MM.1S (cell line): ENCODE measurements around the gene ADGRG2.

Source experiments
- DNase-seq: peaks from one replicate; pipeline ENCODE4 v3.0.0-alpha.2; 2015
- H2AFZ ChIP-seq: fragments of 300-600 bp; sonication (generic); 2 replicates; pipeline ENCODE4 v1.6.0; 2016; ENCODE audit warnings: antibody characterized with exemption, low read length
- H3F3A ChIP-seq: fragments of 300-600 bp; sonication (generic); 2 replicates; pipeline ENCODE4 v1.6.1; 2016; ENCODE audit warnings: mild to moderate bottlenecking, antibody characterized with exemption, low read length, moderate library complexity, mixed read lengths; ENCODE audit not compliant: insufficient read depth
- H3K27ac ChIP-seq: fragments of 300-600 bp; sonication (generic); 2 replicates; pipeline ENCODE4 v1.5.1; 2016; ENCODE audit warnings: mild to moderate bottlenecking, low read length
- H3K27me3 ChIP-seq: fragments of 300-600 bp; sonication (generic); replicated peaks from 2 replicates; pipeline ENCODE4 v1.6.0; 2016; ENCODE audit warnings: low read length; ENCODE audit not compliant: insufficient read depth
- H3K36me3 ChIP-seq: fragments of 300-600 bp; sonication (generic); replicated peaks from 2 replicates; pipeline ENCODE4 v1.6.1; 2016; ENCODE audit warnings: mild to moderate bottlenecking, low read length, mixed read lengths; ENCODE audit not compliant: insufficient read depth
- H3K4me1 ChIP-seq: fragments of 300-600 bp; sonication (generic); 2 replicates; pipeline ENCODE4 v1.6.1; 2016; ENCODE audit warnings: low read length, mixed read lengths
- H3K4me2 ChIP-seq: fragments of 300-600 bp; sonication (generic); 2 replicates; pipeline ENCODE4 v1.6.0; 2016; ENCODE audit warnings: low read depth, low read length
- H3K4me3 ChIP-seq: fragments of 300-600 bp; sonication (generic); 2 replicates; pipeline ENCODE4 v1.5.1; 2016; ENCODE audit warnings: low read length, mixed read lengths
- H3K79me2 ChIP-seq: fragments of 300-600 bp; sonication (generic); 2 replicates; pipeline ENCODE4 v1.6.1; 2016; ENCODE audit warnings: mixed run types, low read length, mixed read lengths
- H3K9ac ChIP-seq: fragments of 300-600 bp; sonication (generic); 2 replicates; pipeline ENCODE4 v1.6.1; 2016; ENCODE audit warnings: low read length, mixed read lengths
- H3K9me2 ChIP-seq: fragments of 300-600 bp; sonication (generic); replicated peaks from 2 replicates; pipeline ENCODE4 v1.6.1; 2016; ENCODE audit warnings: mild to moderate bottlenecking, low read length, mixed read lengths; ENCODE audit not compliant: insufficient read depth
- H3K9me3 ChIP-seq: fragments of 300-600 bp; sonication (generic); replicated peaks from 2 replicates; pipeline ENCODE4 v1.6.1; 2016; ENCODE audit warnings: mild to moderate bottlenecking, low read length, mixed read lengths; ENCODE audit not compliant: insufficient read depth
- H4K20me1 ChIP-seq: fragments of 300-600 bp; sonication (generic); 2 replicates; pipeline ENCODE4 v1.6.1; 2016; ENCODE audit warnings: mild to moderate bottlenecking, low read length, moderate library complexity, mixed read lengths; ENCODE audit not compliant: insufficient read depth
- CTCF ChIP-seq: fragments of 300-600 bp; sonication (generic); IDR thresholded peaks from 2 replicates; pipeline ENCODE4 v1.5.1; 2016; ENCODE audit warnings: antibody characterized with exemption, low read length, mixed read lengths
- EZH2 ChIP-seq: fragments of 300-600 bp; sonication (generic); optimal IDR thresholded peaks from 2 replicates; pipeline ENCODE3; 2017; ENCODE audit warnings: low read depth, mild to moderate bottlenecking, antibody characterized with exemption, low read length, mixed read lengths
- EZH2phosphoT487 ChIP-seq: fragments of 300-600 bp; sonication (generic); IDR thresholded peaks from 2 replicates; pipeline ENCODE4 v1.6.1; 2018; ENCODE audit warnings: antibody characterized with exemption, low read length

Gene ADGRG2

GRCh38 chrX:18962329-18962728 lies 159.9 kb downstream of the ADGRG2 start:
- Histone ChIP-seq H3K4me2 (no peak overlapping the region), H3K36me3 (no peaks in the 10 kb centered on the region), H3K27me3 (no peaks in the 10 kb centered on the region), H3K4me3 (no peak overlapping the region), H3F3A (no peaks in the 10 kb centered on the region), H3K79me2 (no peaks in the 10 kb centered on the region), H3K4me1 (no peaks in the 10 kb centered on the region), H4K20me1 (no peaks in the 10 kb centered on the region), H3K9ac (no peak overlapping the region), H2AFZ (no peak overlapping the region), H3K9me2 (no peaks in the 10 kb centered on the region), H3K9me3 (no peaks in the 10 kb centered on the region), H3K27ac (no peak overlapping the region)
- no peak for DNase-seq
- TF ChIP-seq EZH2 (no peak), EZH2phosphoT487 (no peak), CTCF (no peak)

GRCh38 chrX:18961686-18962085 lies 160.6 kb downstream of the ADGRG2 start:
- Histone ChIP-seq H3F3A (no peaks in the 10 kb centered on the region), H3K27me3 (no peaks in the 10 kb centered on the region), H3K4me2 (no peak overlapping the region), H4K20me1 (no peaks in the 10 kb centered on the region), H3K36me3 (no peaks in the 10 kb centered on the region), H3K27ac (no peak overlapping the region), H3K9me2 (no peaks in the 10 kb centered on the region), H3K9me3 (no peaks in the 10 kb centered on the region), H2AFZ (no peak overlapping the region), H3K4me1 (no peaks in the 10 kb centered on the region), H3K4me3 (no peak overlapping the region), H3K9ac (no peak overlapping the region), H3K79me2 (no peaks in the 10 kb centered on the region)
- no peak for DNase-seq
- no peak for TF ChIP-seq EZH2
- no peak for TF ChIP-seq EZH2phosphoT487
- TF ChIP-seq CTCF: no peak

GRCh38 chrX:18956303-18957032 lies 165.8 kb downstream of the ADGRG2 start:
- no peaks in the 10 kb centered on the region for H3K9me2 ChIP-seq
- H3K27ac ChIP-seq: no peak overlapping the region
- TF ChIP-seq EZH2phosphoT487: no peak
- no peak for TF ChIP-seq CTCF
- no peak for TF ChIP-seq EZH2
- no peaks in the 10 kb centered on the region for H3K79me2 ChIP-seq
- H3F3A ChIP-seq: no peaks in the 10 kb centered on the region
- no peaks in the 10 kb centered on the region for H3K27me3 ChIP-seq
- H3K4me2 ChIP-seq: no peak overlapping the region
- no peaks in the 10 kb centered on the region for H3K9me3 ChIP-seq
- H3K36me3 ChIP-seq: no peaks in the 10 kb centered on the region
- no peak for DNase-seq
- no peak overlapping the region for H3K9ac ChIP-seq
- no peak overlapping the region for H3K4me3 ChIP-seq
- H4K20me1 ChIP-seq: no peaks in the 10 kb centered on the region
- no peak overlapping the region for H2AFZ ChIP-seq
- no peaks in the 10 kb centered on the region for H3K4me1 ChIP-seq
